WTC11 (cell line): ENCODE data around the gene NQO1. TPM values are rescaled to one million over a fixed set of nuclear protein-coding genes. Genes with fewer than 3 reads are reported as not detected.
A peak's percentile ranks its signal among the peaks of the same experiment; 100 is the strongest.

ENCODE experiments used
- ARID4B ChIP-seq: sonication (generic); formaldehyde crosslinking; IDR thresholded peaks from 2 replicates; pipeline ENCODE4 v1.8.0; 2023; ENCODE audit warnings: missing genetic modification reagents, mild to moderate bottlenecking, borderline replicate concordance
- CREB1 ChIP-seq: sonication (generic); formaldehyde crosslinking; IDR thresholded peaks from 2 replicates; pipeline ENCODE4 v1.8.0; 2023; ENCODE audit warnings: mild to moderate bottlenecking, missing genetic modification reagents
- CREM ChIP-seq: sonication (generic); formaldehyde crosslinking; IDR thresholded peaks from 2 replicates; pipeline ENCODE4 v1.8.1; 2022; ENCODE audit warnings: mild to moderate bottlenecking, missing genetic modification reagents, moderate library complexity
- E2F1 ChIP-seq: sonication (generic); formaldehyde crosslinking; IDR thresholded peaks from 2 replicates; pipeline ENCODE4 v1.8.0; 2022; ENCODE audit warnings: mild to moderate bottlenecking, missing genetic modification reagents
- ESRRA ChIP-seq: sonication (generic); formaldehyde crosslinking; IDR thresholded peaks from 2 replicates; pipeline ENCODE4 v1.8.1; 2022; ENCODE audit warnings: mild to moderate bottlenecking, missing genetic modification reagents, borderline replicate concordance
- FOXK1 ChIP-seq: sonication (generic); formaldehyde crosslinking; IDR thresholded peaks from 2 replicates; pipeline ENCODE4 v1.8.0; 2022; ENCODE audit warnings: mild to moderate bottlenecking, moderate library complexity, missing genetic modification reagents
- FOXP1 ChIP-seq: sonication (generic); formaldehyde crosslinking; IDR thresholded peaks from 2 replicates; pipeline ENCODE4 v1.8.0; 2022; ENCODE audit warnings: missing genetic modification reagents, mild to moderate bottlenecking, moderate library complexity, borderline replicate concordance
- MYBL2 ChIP-seq: sonication (generic); formaldehyde crosslinking; IDR thresholded peaks from 2 replicates; pipeline ENCODE4 v1.8.1; 2023; ENCODE audit warnings: mild to moderate bottlenecking, moderate library complexity, missing genetic modification reagents
- NFATC4 ChIP-seq: fragments of 250-450 bp; sonication (Bioruptor Pico); IDR thresholded peaks from 2 replicates; pipeline ENCODE4 v1.9.0; 2021; ENCODE audit warnings: mild to moderate bottlenecking
- NR2C2 ChIP-seq: sonication (generic); formaldehyde crosslinking; IDR thresholded peaks from 2 replicates; pipeline ENCODE4 v1.8.0; 2022; ENCODE audit warnings: mild to moderate bottlenecking, missing genetic modification reagents
- PRDM15 ChIP-seq: sonication (generic); formaldehyde crosslinking; IDR thresholded peaks from 2 replicates; pipeline ENCODE4 v1.8.0; 2022; ENCODE audit warnings: missing genetic modification reagents
- RELA ChIP-seq: sonication (generic); formaldehyde crosslinking; IDR thresholded peaks from 2 replicates; pipeline ENCODE4 v1.8.1; 2022; ENCODE audit warnings: missing genetic modification reagents, mild to moderate bottlenecking, borderline replicate concordance
- SMAD3 ChIP-seq: sonication (generic); formaldehyde crosslinking; IDR thresholded peaks from 2 replicates; pipeline ENCODE4 v1.8.0; 2022; ENCODE audit warnings: missing genetic modification reagents, mild to moderate bottlenecking, borderline replicate concordance
- STAT6 ChIP-seq: sonication (generic); formaldehyde crosslinking; conservative IDR thresholded peaks from 2 replicates; pipeline ENCODE4 v1.8.1; 2023; ENCODE audit warnings: mild to moderate bottlenecking, low read depth, missing genetic modification reagents, moderate library complexity
- TEAD1 ChIP-seq: sonication (generic); formaldehyde crosslinking; IDR thresholded peaks from 2 replicates; pipeline ENCODE4 v1.8.0; 2022; ENCODE audit warnings: mild to moderate bottlenecking, missing genetic modification reagents
- ZNF219 ChIP-seq: sonication (generic); formaldehyde crosslinking; IDR thresholded peaks from 2 replicates; pipeline ENCODE4 v1.8.0; 2023; ENCODE audit warnings: missing genetic modification reagents, mild to moderate bottlenecking, borderline replicate concordance
- ZNF232 ChIP-seq: sonication (generic); formaldehyde crosslinking; IDR thresholded peaks from 2 replicates; pipeline ENCODE4 v1.8.0; 2022; ENCODE audit warnings: mild to moderate bottlenecking, missing genetic modification reagents
- ZNF396 ChIP-seq: fragments of 250-450 bp; sonication (Bioruptor Pico); IDR thresholded peaks from 2 replicates; pipeline ENCODE4 v1.8.0; 2021; ENCODE audit warnings: mild to moderate bottlenecking, moderate library complexity, borderline replicate concordance
- ZNF416 ChIP-seq: fragments of 250-450 bp; sonication (Bioruptor Pico); IDR thresholded peaks from 2 replicates; pipeline ENCODE4 v1.9.0; 2021; ENCODE audit warnings: mild to moderate bottlenecking, inconsistent platforms
- ZNF671 ChIP-seq: fragments of 250-450 bp; sonication (Bioruptor Pico); IDR thresholded peaks from 2 replicates; pipeline ENCODE4 v1.8.0; 2021; ENCODE audit warnings: mild to moderate bottlenecking
- total RNA-seq: library from RNA; stranded (reverse); gene quantifications from 3 replicates; pipeline ENCODE4 v1.2.3, GENCODE V29; 2021
- TF ChIP-seq, protein P1 (sequence below): sonication (generic); formaldehyde crosslinking; IDR thresholded peaks from 2 replicates; pipeline ENCODE4 v1.8.0; 2022; ENCODE audit warnings: mild to moderate bottlenecking, missing genetic modification reagents
- TF ChIP-seq, protein P2 (sequence below): sonication (generic); formaldehyde crosslinking; IDR thresholded peaks from 2 replicates; pipeline ENCODE4 v1.8.1; 2023; ENCODE audit warnings: mild to moderate bottlenecking, moderate library complexity, missing genetic modification reagents
- TF ChIP-seq, protein P3 (sequence below): fragments of 250-450 bp; sonication (Bioruptor Pico); IDR thresholded peaks from 2 replicates; pipeline ENCODE4 v1.9.0; 2021; ENCODE audit warnings: moderate library complexity, mild to moderate bottlenecking, inconsistent platforms, borderline replicate concordance

Gene NQO1
- total RNA-seq, 1 experiment from 2014 or later = 38.9 TPM

GRCh38 chr16:69754469-69755310 lies 28.3 kb upstream of the NQO1 start, which contains the start of gene NOB1 (continued):
- no peak for TF ChIP-seq STAT6 (CRISPR knock-in tag)
- TF ChIP-seq FOXK1 (CRISPR knock-in tag) = peak; percentile 71; the same call in 1 of the 2 replicates
- no peak for TF ChIP-seq ZNF396 (CRISPR knock-in tag)
- TF ChIP-seq E2F1 (CRISPR knock-in tag) = no peak
- TF ChIP-seq, protein P1, sequence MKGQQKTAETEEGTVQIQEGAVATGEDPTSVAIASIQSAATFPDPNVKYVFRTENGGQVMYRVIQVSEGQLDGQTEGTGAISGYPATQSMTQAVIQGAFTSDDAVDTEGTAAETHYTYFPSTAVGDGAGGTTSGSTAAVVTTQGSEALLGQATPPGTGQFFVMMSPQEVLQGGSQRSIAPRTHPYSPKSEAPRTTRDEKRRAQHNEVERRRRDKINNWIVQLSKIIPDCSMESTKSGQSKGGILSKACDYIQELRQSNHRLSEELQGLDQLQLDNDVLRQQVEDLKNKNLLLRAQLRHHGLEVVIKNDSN = peak; percentile 72; the same call in 1 of the 2 replicates
- 0 out of 2 replicates have a peak, but pooled peaks have one; percentile 56 for TF ChIP-seq CREM (CRISPR knock-in tag)
- 0 out of 2 replicates have a peak, but pooled peaks have one; percentile 47 for TF ChIP-seq SMAD3 (CRISPR knock-in tag)
- TF ChIP-seq ZNF219 (CRISPR knock-in tag) = 0 out of 2 replicates have a peak, but pooled peaks have one; percentile 34
- TF ChIP-seq RELA (CRISPR knock-in tag) = no peak
- TF ChIP-seq ZNF671 (CRISPR knock-in tag) = no peak
- TF ChIP-seq ZNF416 (CRISPR knock-in tag) = no peak
- no peak for TF ChIP-seq NR2C2
- no peak for TF ChIP-seq MYBL2
- no peak for TF ChIP-seq ZNF232 (CRISPR knock-in tag)
- TF ChIP-seq ESRRA (CRISPR knock-in tag) = 0 out of 2 replicates have a peak, but pooled peaks have one; percentile 42
- TF ChIP-seq, protein P2, sequence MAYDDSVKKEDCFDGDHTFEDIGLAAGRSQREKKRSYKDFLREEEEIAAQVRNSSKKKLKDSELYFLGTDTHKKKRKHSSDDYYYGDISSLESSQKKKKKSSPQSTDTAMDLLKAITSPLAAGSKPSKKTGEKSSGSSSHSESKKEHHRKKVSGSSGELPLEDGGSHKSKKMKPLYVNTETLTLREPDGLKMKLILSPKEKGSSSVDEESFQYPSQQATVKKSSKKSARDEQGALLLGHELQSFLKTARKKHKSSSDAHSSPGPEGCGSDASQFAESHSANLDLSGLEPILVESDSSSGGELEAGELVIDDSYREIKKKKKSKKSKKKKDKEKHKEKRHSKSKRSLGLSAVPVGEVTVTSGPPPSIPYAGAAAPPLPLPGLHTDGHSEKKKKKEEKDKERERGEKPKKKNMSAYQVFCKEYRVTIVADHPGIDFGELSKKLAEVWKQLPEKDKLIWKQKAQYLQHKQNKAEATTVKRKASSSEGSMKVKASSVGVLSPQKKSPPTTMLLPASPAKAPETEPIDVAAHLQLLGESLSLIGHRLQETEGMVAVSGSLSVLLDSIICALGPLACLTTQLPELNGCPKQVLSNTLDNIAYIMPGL = peak; percentile 82
- no peak for TF ChIP-seq PRDM15 (CRISPR knock-in tag)
- TF ChIP-seq, protein P3, sequence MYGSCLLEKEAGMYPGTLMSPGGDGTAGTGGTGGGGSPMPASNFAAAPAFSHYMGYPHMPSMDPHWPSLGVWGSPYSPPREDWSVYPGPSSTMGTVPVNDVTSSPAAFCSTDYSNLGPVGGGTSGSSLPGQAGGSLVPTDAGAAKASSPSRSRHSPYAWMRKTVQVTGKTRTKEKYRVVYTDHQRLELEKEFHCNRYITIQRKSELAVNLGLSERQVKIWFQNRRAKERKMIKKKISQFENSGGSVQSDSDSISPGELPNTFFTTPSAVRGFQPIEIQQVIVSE (CRISPR knock-in tag) = no peak
- no peak for TF ChIP-seq NFATC4 (CRISPR knock-in tag)
- TF ChIP-seq CREB1 (CRISPR knock-in tag) = 0 out of 2 replicates have a peak, but pooled peaks have one; percentile 36
- TF ChIP-seq TEAD1 (CRISPR knock-in tag) = peak; percentile 90
- peak; percentile 96 for TF ChIP-seq ARID4B (CRISPR knock-in tag)
- TF ChIP-seq FOXP1 = peak; percentile 84; the same call in 1 of the 2 replicates
